Nephron (organoid): ENCODE data around the gene GINS3.

ENCODE experiments used
- H3K27ac Mint-ChIP-seq, 3 experiments: 2 replicates each; pipeline ENCODE4 v1.8.0; 2020; ENCODE audit warnings: mixed read lengths in 3 of 3, mild to moderate bottlenecking in 2 of 3, moderate library complexity in 1 of 3
- H3K27me3 Mint-ChIP-seq: 2 replicates; pipeline ENCODE4 v1.8.0; 2021; ENCODE audit warnings: low read depth, mild to moderate bottlenecking, moderate library complexity, mixed read lengths
- H3K36me3 Mint-ChIP-seq: 2 replicates; pipeline ENCODE4 v1.8.0; 2020; ENCODE audit warnings: low read depth, mixed read lengths
- H3K4me1 Mint-ChIP-seq: 2 replicates; pipeline ENCODE4 v1.8.0; 2020; ENCODE audit warnings: mixed read lengths
- H3K4me3 Mint-ChIP-seq, 3 experiments: 2 replicates each; pipeline ENCODE4 v1.8.0; 2020; ENCODE audit warnings: mild to moderate bottlenecking in 3 of 3, mixed read lengths in 3 of 3, moderate library complexity in 2 of 3
- H3K9me3 Mint-ChIP-seq: 2 replicates; pipeline ENCODE4 v1.8.0; 2020; ENCODE audit warnings: mixed read lengths
- CTCF ChIP-seq, 3 experiments: fragments of 200-600 bp; sonication (generic); IDR thresholded peaks; one replicate each; pipeline ENCODE4 v1.5.0; 2021; ENCODE audit warnings: antibody characterized with exemption in 3 of 3; ENCODE audit not compliant: unreplicated experiment in 3 of 3

The GINS3 gene

GRCh38 chr16:58454178-58454577 is 61.9 kb downstream of the GINS3 start:
- Mint-ChIP-seq H3K4me1 (peaks cover 9% of the 10 kb centered on the region), H3K27ac (no peak overlapping the region), H3K27me3 (peaks cover 54% of the 10 kb centered on the region), H3K9me3 (no peaks in the 10 kb centered on the region), H3K4me3 (no peak overlapping the region), H3K36me3 (no peaks in the 10 kb centered on the region)
- TF ChIP-seq CTCF (IDR thresholded peaks at IDR 0.05; ENCODE audit: unreplicated experiment in 3 of 3): no peak

GRCh38 chr16:58454856-58455255 is 62.6 kb downstream of the GINS3 start:
- Mint-ChIP-seq H3K27ac (no peak overlapping the region), H3K27me3 (peaks cover 60% of the 10 kb centered on the region), H3K4me3 (no peak overlapping the region), H3K9me3 (no peaks in the 10 kb centered on the region), H3K36me3 (no peaks in the 10 kb centered on the region), H3K4me1 (peaks cover 6% of the 10 kb centered on the region)
- TF ChIP-seq CTCF (IDR thresholded peaks at IDR 0.05; ENCODE audit: unreplicated experiment in 3 of 3): no peak
